Thymus (tissue), 11 donors: Measurements from ENCODE around the gene STK10. TPM values are rescaled to one million over a fixed set of nuclear protein-coding genes. Genes with fewer than 3 reads are reported as not detected.

ENCODE experiments used
- DNase-seq, 9 donors: peaks; one replicate each; pipeline ENCODE4 v3.0.0-alpha.2; 2013; ENCODE audit warnings: low spot score in 9 of 9, low read depth in 6 of 9, missing footprints in 1 of 9
- H3K27ac ChIP-seq, 2 donors: one replicate each; pipeline ENCODE4 v1.5.1; 2013; ENCODE audit warnings: control low read depth in 1 of 2, low read depth in 1 of 2, low read length in 1 of 2, mild to moderate bottlenecking in 1 of 2, moderate library complexity in 1 of 2
- H3K27me3 ChIP-seq, 2 donors: one replicate each; pipeline ENCODE4 v1.5.1; 2013; ENCODE audit warnings: low read length in 1 of 2; ENCODE audit not compliant: control insufficient read depth in 2 of 2, insufficient read depth in 1 of 2
- H3K36me3 ChIP-seq, 2 donors: one replicate each; pipeline ENCODE4 v1.5.1; 2013; ENCODE audit warnings: low read length in 1 of 2, mild to moderate bottlenecking in 1 of 2, moderate library complexity in 1 of 2; ENCODE audit not compliant: control insufficient read depth in 2 of 2, insufficient read depth in 2 of 2
- H3K4me1 ChIP-seq, 2 donors: one replicate each; pipeline ENCODE4 v1.5.1; 2013; ENCODE audit warnings: low read length in 2 of 2; ENCODE audit not compliant: control insufficient read depth in 2 of 2, insufficient read depth in 2 of 2
- H3K4me3 ChIP-seq, 2 donors: one replicate each; pipeline ENCODE4 v1.5.1; 2013; ENCODE audit warnings: low read length in 2 of 2, control low read depth in 1 of 2, mild to moderate bottlenecking in 1 of 2
- H3K9me3 ChIP-seq, 2 donors: one replicate each; pipeline ENCODE4 v1.5.1; 2013; ENCODE audit warnings: low read length in 1 of 2, mild to moderate bottlenecking in 1 of 2; ENCODE audit not compliant: control insufficient read depth in 2 of 2, insufficient read depth in 1 of 2
- WGBS: extraction: QIAGEN DNeasy Blood & Tissue Kit; methylation state at CpG from one replicate; pipeline ENCODE4 v1.1.7; 2013; 5-methylcytosine and 5-hydroxymethylcytosine counted together
- polyA plus RNA-seq: library from polyadenylated mRNA; stranded (reverse); fragments of 200-250 nt; gene quantifications from one replicate; pipeline ENCODE4 v1.2.3, GENCODE V29; 2013
- total RNA-seq: library from RNA; stranded (reverse); fragments of 120-200 nt; gene quantifications from one replicate; pipeline ENCODE4 v1.2.4, GENCODE V29; 2013
- donor health status: healthy.

Gene STK10
- total and polyA plus RNA-seq, 2 donors: 22.0 to 44.9 TPM

GRCh38 chr5:172052450-172053236, 135.4 kb downstream of the STK10 start:
- peaks cover 65 to 72% of the 10 kb centered on the region in 2 donors for H3K36me3 ChIP-seq
- no peak overlapping the region for H3K4me3 ChIP-seq

GRCh38 chr5:172051643-172052339, 136.2 kb downstream of the STK10 start:
- peak overlapping the region in 1 of 2 donors; percentile 19 for H3K27ac ChIP-seq
- H3K4me3 ChIP-seq: no peak overlapping the region
- 98% methylated on average over 16 of the region's 16 CpGs for WGBS
- no peak for DNase-seq
- peaks cover 0 to 3% of the 10 kb centered on the region in 2 donors for H3K4me1 ChIP-seq
- H3K9me3 ChIP-seq: no peaks in the 10 kb centered on the region
- peaks cover 66 to 73% of the 10 kb centered on the region in 2 donors for H3K36me3 ChIP-seq
- H3K27me3 ChIP-seq: no peaks in the 10 kb centered on the region

More at GRCh38 chr5:172052450-172053236, 135.4 kb downstream of the STK10 start:
- Histone ChIP-seq H3K27me3 (no peaks in the 10 kb centered on the region), H3K4me1 (no peaks in the 10 kb centered on the region), H3K27ac (peak overlapping the region in 1 of 2 donors; percentile 19), H3K9me3 (no peaks in the 10 kb centered on the region)
- 95% methylated on average over 19 of the region's 19 CpGs for WGBS
- no peak for DNase-seq

- Histone ChIP-seq H3K27ac (no peak overlapping the region), H3K4me3 (no peak overlapping the region), H3K36me3 (peaks cover 65 to 70% of the 10 kb centered on the region in 2 donors), H3K9me3 (no peaks in the 10 kb centered on the region), H3K27me3 (no peaks in the 10 kb centered on the region), H3K4me1 (peaks cover 0 to 3% of the 10 kb centered on the region in 2 donors)
- WGBS: 98% methylated on average over 4 of the region's 4 CpGs
- DNase-seq: no peak
Measured at GRCh38 chr5:172050080-172050479, 137.9 kb downstream of the STK10 start.

- 97% methylated on average over 12 of the region's 12 CpGs for WGBS
Measured at GRCh38 chr5:172049226-172049796, 138.7 kb downstream of the STK10 start.

GRCh38 chr5:172048539-172049101, 139.4 kb downstream of the STK10 start:
- no peaks in the 10 kb centered on the region for H3K9me3 ChIP-seq
- DNase-seq: no peak
- no peaks in the 10 kb centered on the region for H3K27me3 ChIP-seq
- no peak overlapping the region for H3K27ac ChIP-seq
- H3K4me1 ChIP-seq: peaks cover 0 to 3% of the 10 kb centered on the region in 2 donors
- no peak overlapping the region for H3K4me3 ChIP-seq
- H3K36me3 ChIP-seq: peaks cover 66 to 70% of the 10 kb centered on the region in 2 donors
- 97% methylated on average over 12 of the region's 12 CpGs for WGBS

More at GRCh38 chr5:172049226-172049796, 138.7 kb downstream of the STK10 start:
- Histone ChIP-seq H3K4me3 (no peak overlapping the region), H3K27ac (no peak overlapping the region), H3K4me1 (peaks cover 0 to 3% of the 10 kb centered on the region in 2 donors), H3K36me3 (peaks cover 65 to 70% of the 10 kb centered on the region in 2 donors), H3K9me3 (no peaks in the 10 kb centered on the region), H3K27me3 (no peaks in the 10 kb centered on the region)
- DNase-seq: no peak

GRCh38 chr5:172048170-172048422, 139.9 kb downstream of the STK10 start:
- WGBS: 98% methylated on average over 1 of the region's 1 CpG
- Histone ChIP-seq H3K27ac (no peak overlapping the region), H3K4me1 (peaks cover 0 to 3% of the 10 kb centered on the region in 2 donors), H3K27me3 (no peaks in the 10 kb centered on the region), H3K4me3 (no peak overlapping the region), H3K9me3 (no peaks in the 10 kb centered on the region), H3K36me3 (peaks cover 65 to 68% of the 10 kb centered on the region in 2 donors)
- DNase-seq: no peak

- no peak overlapping the region for H3K4me3 ChIP-seq
- H3K4me1 ChIP-seq: peaks cover 0 to 3% of the 10 kb centered on the region in 2 donors
- no peaks in the 10 kb centered on the region for H3K27me3 ChIP-seq
- H3K27ac ChIP-seq: no peak overlapping the region
- peaks cover 52 to 53% of the 10 kb centered on the region in 2 donors for H3K36me3 ChIP-seq
- DNase-seq: no peak
- no peaks in the 10 kb centered on the region for H3K9me3 ChIP-seq
- WGBS: 97% methylated on average over 4 of the region's 4 CpGs
Measured at GRCh38 chr5:172046593-172046992, 141.4 kb downstream of the STK10 start.

GRCh38 chr5:172045315-172045632, 142.8 kb downstream of the STK10 start:
- Histone ChIP-seq H3K4me1 (peaks cover 0 to 3% of the 10 kb centered on the region in 2 donors), H3K27me3 (no peaks in the 10 kb centered on the region), H3K9me3 (no peaks in the 10 kb centered on the region), H3K27ac (no peak overlapping the region), H3K36me3 (peaks cover 47% of the 10 kb centered on the region in 2 donors), H3K4me3 (no peak overlapping the region)
- 89% methylated on average over 7 of the region's 7 CpGs for WGBS
- no peak for DNase-seq
